HCT116 (cell line): ENCODE measurements around the gene NDUFV3.
"Not testable (repeated sequence)": the region's sequence is repeated elsewhere in the genome, so short reads cannot be mapped to it uniquely, and the experiment has no call there.

Experiments used
- CTCF ChIP-seq, 3 experiments: fragments of 200-600 bp in 1 of 3; sonication (generic) in 1 of 3; IDR thresholded peaks in 2 of 3; conservative IDR thresholded peaks in 1 of 3; 2 replicates each; pipeline ENCODE4 v1.5.1; 2012 to 2017; ENCODE audit warnings: low read depth in 2 of 3, low read length in 2 of 3, antibody characterized with exemption in 1 of 3, borderline replicate concordance in 1 of 3, control low read depth in 1 of 3, mild to moderate bottlenecking in 1 of 3, mixed read lengths in 1 of 3, mixed run types in 1 of 3, moderate library complexity in 1 of 3; ENCODE audit not compliant: insufficient read depth in 1 of 3
- EZH2 ChIP-seq: fragments of 200-600 bp; sonication (generic); IDR thresholded peaks from 2 replicates; pipeline ENCODE4 v1.6.1; 2017; ENCODE audit warnings: antibody characterized with exemption, mixed run types
- POLR2A ChIP-seq: IDR thresholded peaks from 2 replicates; pipeline ENCODE4 v1.7.0; 2011; ENCODE audit warnings: borderline replicate concordance; ENCODE audit not compliant: insufficient read depth, insufficient read length; ENCODE audit errors: extremely low read depth
- SIN3A ChIP-seq: IDR thresholded peaks from 2 replicates; pipeline ENCODE4 v1.6.1; 2012; ENCODE audit warnings: low read depth
- YY1 ChIP-seq: IDR thresholded peaks from 2 replicates; pipeline ENCODE4 v1.6.1; 2011; ENCODE audit warnings: low read length, low read depth, moderate library complexity, mild to moderate bottlenecking; ENCODE audit not compliant: insufficient replicate concordance; ENCODE audit errors: extremely low read depth

GRCh38 chr21:42932378-42933136 lies 39.4 kb downstream of the NDUFV3 start:
- not testable (repeated sequence) for TF ChIP-seq POLR2A; CTCF (IDR thresholded peaks at IDR 0.05 in 2 of 3, conservative IDR thresholded peaks at IDR 0.05 in 1 of 3; ENCODE audit: borderline replicate concordance in 1 of 3, insufficient read depth in 1 of 3, low read depth in 2 of 3, low read length in 2 of 3); SIN3A; EZH2; YY1
